ENCODE measurements around the gene ZNF655.

Gene ZNF655

GRCh38 chr7:99607548-99607947, 49.1 kb downstream of the ZNF655 start:
- DNase-seq = no peak

DNA sequence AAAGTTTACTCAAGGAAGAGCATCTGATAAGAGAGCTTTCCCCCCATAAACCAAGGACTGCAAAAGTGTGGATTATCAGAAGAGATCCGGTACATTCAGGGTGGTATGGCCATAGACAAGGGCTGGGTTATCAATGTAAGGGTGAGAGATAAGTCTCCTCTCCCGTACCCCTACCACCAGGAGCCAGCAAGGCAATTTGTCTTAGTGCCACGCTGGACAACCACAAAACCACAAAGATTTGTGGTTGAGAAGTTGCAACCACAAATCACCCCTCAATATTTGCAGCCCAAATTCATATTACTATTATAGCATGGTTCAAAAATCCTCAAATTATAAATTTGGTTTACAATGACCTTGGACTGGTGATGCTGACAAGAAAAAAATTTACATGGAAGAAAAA, 56.1 kb downstream of the ZNF655 start:
- no peak for DNase-seq

GRCh38 chr7:99615989-99616358, 57.5 kb downstream of the ZNF655 start:
- no peak for DNase-seq

GRCh38 chr7:99616359-99617191, 58.1 kb downstream of the ZNF655 start, which contains the start of gene ZSCAN25:
Gene ZSCAN25, plus strand, starts transcription at chr7:99616946. Its CDS starts 2,661 bp downstream, at chr7:99619607.
- DNase-seq = peak; percentile 84

- DNase-seq = peak; percentile 51
Measured at GRCh38 chr7:99617192-99617781, 58.8 kb downstream of the ZNF655 start.

DNA sequence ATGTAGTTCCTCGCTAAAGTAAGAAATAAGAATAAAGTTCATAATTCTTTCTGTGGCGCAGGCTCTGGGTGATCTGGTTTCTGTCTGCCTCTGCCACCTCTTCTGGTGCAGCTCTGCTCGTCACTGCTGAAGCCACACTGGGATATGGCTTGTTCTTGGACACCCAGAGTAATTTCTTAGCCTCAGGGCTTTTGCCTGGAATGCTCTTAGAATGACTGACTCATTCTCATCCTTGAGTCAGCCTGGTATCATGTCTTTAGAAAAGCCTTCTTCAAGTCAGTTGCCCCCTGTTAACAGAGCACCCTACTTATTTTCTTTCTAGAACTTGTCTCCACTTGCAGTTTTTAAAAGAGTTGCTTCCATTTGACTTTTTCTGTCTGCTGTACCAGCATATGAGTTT, 60.3 kb downstream of the ZNF655 start:
- no peak for DNase-seq

- DNase-seq = no peak
Measured at GRCh38 chr7:99619571-99620130, 61.2 kb downstream of the ZNF655 start.

GRCh38 chr7:99621271-99621670, 62.8 kb downstream of the ZNF655 start:
- no peak for DNase-seq

DNA sequence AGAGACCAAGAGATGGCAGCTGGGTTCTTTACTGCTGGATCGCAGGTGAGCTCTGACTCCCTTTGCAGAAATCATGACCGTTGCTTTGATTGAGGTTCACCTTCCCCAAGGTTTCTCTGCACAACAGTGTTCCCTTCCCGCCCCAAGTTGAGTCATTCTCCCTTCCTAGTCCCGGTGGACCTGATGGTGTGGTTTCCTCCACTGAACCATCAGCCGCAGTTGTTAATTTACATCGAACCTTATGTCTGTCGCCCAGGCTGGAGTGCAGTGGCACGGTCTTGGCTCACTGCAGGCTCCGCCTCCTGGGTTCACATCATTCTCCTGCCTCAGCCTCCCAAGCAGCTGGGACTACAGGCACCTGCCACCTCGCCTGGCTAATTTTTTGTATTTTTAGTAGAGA, 64.2 kb downstream of the ZNF655 start:
- no peak for DNase-seq

DNA sequence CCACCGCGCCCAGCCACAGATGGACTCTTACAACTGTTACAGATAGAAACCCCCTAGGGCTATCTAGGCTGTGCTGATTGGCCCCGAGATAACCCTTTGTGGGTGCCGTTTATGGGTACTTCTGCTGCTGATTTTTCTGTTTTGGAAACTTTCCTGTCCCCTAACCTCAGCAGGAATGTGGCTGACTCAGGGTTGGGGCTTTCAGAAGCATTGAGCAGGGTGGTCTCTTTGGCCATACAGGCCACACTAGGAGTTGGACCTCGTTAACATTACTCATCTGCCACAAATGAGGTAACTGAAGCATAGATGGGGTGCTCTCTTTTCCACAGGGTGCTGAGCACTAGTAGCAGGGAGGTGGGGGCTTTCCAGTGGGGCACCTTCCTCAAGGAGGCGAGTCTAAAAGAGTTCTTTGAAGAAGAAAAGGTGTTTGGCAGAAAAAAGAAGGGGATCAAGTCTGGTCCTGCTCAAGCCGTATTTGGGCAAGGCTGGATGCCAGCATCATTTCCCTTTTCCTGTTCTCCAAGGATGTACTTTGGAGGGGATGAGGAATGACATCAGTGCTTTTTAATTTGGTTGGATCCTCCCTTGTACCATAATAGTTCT, 64.8 kb downstream of the ZNF655 start:
- DNase-seq = no peak

GRCh38 chr7:99623702-99624447, 65.4 kb downstream of the ZNF655 start:
- DNase-seq = no peak

DNA sequence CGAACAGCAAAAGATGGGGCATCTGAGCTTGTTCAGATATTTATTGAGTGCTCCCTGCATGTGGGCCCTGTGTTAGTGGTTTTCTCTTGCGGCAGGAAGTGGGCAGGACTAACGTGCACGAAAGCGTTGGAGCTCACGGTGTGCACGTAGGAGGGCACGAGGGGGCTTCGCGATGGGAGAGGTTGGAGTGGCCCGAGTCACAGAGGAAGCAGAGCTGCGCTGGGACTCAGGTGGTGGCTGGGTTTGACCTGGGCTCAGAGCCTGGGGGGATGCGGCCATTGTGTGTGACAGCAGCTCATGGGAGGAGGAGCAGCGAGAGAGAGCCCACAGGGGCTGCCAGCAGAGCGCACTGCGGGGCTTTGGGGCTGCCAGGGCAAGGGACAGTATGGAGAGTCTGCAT, 66.0 kb downstream of the ZNF655 start:
- no peak for DNase-seq

DNA sequence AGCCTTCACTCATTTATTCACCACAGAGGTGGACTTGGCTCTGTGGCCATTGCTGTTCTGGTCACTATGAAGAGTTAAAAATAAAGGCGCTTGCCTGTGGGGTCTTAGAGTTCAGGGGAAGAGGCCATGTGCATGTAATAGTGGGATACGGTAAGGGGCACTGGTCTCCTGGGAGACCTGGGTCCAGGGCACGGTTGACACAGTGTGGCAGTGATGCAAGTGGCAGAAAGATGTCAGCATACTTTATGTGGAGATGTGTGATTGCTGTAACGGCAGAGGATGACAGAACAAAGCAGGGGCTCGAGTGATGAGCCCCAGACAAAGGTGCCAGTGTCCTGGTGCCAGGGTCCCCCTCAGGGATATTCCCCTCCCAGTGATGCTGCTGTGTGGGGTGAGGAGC, 66.9 kb downstream of the ZNF655 start:
- DNase-seq = no peak

GRCh38 chr7:99625961-99626360, 67.5 kb downstream of the ZNF655 start:
- no peak for DNase-seq
